T follicular helper cell (primary cell): ENCODE results near the gene KIRREL3.

Experiments
- DNase-seq: peaks from one replicate; pipeline ENCODE4 v3.0.0-alpha.2; 2020; ENCODE audit warnings: low read depth

The KIRREL3 gene

GRCh38 chr11:126438691-126439090 lies 561.9 kb downstream of the KIRREL3 start:
- no peak for DNase-seq

- no peak for DNase-seq
These were observed 562.3 kb downstream of the KIRREL3 start for GRCh38 chr11:126438272-126438671.

DNA sequence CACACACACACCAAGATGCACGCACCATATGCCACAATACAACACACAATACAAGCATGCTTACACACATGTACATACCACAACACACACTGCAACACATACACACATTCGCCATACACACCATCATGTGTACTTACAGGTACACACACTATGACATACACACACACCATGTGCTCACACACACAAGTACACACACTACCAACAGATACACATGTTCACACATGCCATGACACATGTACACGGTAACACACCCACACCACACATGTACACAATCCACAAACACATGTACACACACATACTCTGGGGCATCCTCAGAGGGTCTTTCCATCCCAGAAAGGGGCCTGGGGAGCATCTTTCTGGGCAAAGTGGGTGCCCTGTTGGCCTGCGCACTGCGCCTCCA lies 562.8 kb downstream of the KIRREL3 start:
- DNase-seq, result no peak

DNA sequence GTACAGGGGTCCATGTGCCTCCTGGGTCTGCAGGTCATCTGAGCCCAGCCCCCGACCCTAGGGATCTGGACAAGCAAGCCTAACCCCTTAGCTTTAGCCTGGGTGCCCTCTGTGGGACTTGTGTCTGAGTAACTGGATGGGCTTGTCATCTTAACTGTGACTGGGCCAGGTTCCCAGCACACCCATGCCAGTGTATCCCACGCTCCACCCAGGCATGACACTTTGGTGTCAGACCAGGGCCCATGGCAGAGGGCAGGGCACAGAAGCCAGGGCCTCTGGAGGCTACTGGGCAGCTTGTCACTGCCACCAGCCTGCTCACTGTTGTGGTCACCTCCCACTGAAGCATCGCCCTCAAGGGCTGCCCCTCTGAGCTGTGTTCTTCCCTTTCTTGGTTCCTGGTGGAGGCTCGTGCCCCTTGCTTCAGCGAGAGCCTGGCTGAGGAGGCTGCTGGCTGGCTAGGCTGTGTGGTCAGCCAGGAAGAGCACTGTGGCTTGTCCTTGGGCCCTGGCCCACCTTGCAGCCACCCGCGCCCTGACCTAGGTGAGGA lies 564.3 kb downstream of the KIRREL3 start:
- no peak for DNase-seq

DNA sequence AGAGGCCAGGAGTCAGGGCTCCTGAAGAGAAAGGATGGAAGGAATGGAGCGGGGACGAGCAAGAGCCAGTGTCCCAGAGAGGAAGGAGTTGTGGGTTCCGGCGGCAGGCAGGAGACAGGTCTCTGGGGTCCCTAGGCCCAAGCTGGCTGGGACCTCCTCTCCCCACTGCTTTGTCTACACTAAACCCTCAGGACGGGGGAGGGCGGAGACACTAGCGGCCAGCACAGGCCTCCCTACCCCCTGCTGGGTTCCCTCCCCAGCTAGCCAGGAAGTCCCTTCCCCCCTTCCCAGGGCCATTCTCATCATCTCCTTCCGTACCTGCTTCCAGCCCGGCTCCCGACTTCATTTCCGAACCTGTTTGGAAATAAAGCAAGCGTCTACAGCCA lies 565.6 kb downstream of the KIRREL3 start:
- DNase-seq, result no peak

DNA sequence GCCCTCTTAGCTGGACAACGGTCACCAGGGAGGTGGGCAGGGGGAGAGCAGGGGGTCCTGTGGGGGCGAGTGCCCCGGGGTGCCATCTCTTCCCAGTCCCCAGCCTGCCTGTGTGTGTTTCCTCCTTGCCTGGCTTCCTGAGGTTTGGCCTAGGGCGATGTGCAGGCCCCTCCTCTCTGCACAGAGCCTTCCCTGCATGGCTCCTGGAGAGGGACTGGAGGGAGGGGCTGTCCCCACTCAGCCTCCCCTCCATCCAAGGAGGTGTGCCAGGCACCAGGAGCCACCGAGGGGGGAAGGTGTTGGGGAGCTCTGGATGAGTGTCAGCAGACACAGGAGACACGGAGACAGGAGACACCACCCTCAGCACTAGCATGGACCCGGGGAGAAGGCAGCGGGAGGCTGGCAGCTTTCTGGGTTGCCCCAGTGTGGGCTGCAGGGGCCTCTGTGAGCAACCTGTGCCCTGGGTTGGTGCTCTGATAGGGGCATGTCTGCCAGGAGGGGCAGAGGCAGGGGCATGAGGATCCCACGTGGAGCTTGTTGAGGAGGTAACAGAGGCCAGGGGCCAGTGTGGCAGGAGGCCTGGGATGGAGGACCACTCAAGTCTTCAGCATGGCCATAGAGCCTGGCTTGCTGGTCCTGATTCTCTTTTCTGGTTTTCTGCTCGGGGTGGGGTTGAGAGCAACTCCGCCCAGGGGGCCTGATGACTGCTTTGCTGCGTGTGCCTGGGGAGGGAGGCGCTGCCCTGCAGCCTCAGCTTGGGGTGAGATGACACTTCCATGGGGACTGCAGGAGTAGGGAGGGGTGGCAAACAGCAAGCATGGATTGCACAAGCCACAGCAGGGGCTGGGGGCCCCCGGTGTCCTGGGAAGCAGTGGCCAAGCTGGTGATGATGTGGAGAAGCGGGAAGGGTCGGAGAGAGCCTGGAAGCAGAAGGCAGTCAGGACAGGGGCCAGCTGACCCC lies 566.3 kb downstream of the KIRREL3 start:
- no peak for DNase-seq

- no peak for DNase-seq
These were observed 567.2 kb downstream of the KIRREL3 start for GRCh38 chr11:126433244-126433846.

DNA sequence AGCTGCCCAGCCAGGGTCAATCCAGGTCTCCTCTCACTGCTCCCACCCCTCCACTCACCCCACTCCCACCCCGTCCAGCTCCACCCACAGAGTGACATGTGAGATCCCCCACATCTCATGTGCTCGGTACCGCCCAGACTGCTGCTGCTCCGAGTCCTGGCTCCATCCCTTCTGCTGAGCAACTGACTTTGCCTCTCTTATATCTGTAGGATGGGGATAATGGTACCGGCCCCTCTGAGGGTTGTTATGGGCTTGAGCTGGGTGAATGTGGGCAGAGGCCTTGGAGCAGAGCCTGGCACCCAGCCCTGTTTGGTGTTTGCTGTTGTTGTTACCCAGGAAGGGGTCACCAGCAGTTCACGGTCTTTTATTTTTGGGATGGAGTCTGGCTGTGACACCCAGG lies 568.0 kb downstream of the KIRREL3 start:
- DNase-seq, result no peak

- DNase-seq, result no peak
These were observed 568.5 kb downstream of the KIRREL3 start for GRCh38 chr11:126432065-126432461.

GRCh38 chr11:126431401-126432064 lies 569.0 kb downstream of the KIRREL3 start:
- no peak for DNase-seq

GRCh38 chr11:126430581-126431335 lies 569.8 kb downstream of the KIRREL3 start:
- DNase-seq, result no peak

GRCh38 chr11:126426820-126427749 lies 573.5 kb downstream of the KIRREL3 start:
- no peak for DNase-seq

- no peak for DNase-seq
These were observed 574.5 kb downstream of the KIRREL3 start for GRCh38 chr11:126426106-126426505.

DNA sequence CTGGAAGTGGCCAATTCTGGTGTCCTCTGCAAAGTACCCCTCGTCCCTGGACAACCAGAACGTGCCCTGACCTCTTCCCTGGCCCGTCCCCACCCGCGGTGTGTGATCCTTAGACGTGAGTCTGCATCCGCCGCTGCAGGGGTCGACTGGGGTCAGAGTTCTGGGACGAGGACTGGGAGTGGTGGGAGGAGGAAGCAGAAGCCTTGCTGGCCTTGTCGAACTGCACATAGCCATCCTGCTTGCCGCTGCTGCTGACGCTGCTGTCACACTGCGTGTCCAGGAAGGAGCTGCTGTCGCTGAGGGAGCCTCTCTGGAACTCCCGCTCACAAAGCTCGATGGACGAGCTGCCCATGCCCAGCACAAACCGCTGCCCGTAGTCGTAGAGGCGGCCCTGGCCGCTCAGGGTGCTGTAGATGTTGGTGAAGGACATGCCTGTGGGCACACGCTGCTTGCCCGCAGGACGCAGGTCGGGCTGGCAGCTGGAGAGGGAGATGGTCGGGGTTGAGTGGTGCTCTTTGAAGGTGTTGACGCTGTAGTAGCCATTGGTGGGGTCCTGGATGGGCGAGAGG lies 576.0 kb downstream of the KIRREL3 start:
- no peak for DNase-seq

DNA sequence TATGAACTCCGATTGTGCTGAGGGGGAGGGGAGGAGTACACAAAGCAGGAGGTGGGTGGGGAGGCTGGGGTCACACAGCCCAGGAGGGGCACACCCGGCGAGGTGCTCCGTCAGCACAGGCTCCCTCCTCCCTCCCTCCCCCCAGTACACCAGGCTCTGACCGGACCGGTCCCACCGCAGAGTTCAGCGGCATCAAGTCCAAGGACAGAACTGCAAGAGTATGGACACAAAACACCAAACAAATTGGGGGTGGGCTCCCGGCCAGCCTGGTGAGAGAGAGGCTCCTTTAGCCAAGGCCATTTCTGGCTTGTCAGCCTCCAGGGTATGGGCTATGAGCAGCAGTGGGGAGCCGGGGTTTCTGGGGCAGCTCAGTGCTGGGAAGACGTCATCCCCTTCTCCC lies 576.8 kb downstream of the KIRREL3 start:
- DNase-seq, result no peak

GRCh38 chr11:126423154-126423553 lies 577.4 kb downstream of the KIRREL3 start:
- DNase-seq, result no peak

DNA sequence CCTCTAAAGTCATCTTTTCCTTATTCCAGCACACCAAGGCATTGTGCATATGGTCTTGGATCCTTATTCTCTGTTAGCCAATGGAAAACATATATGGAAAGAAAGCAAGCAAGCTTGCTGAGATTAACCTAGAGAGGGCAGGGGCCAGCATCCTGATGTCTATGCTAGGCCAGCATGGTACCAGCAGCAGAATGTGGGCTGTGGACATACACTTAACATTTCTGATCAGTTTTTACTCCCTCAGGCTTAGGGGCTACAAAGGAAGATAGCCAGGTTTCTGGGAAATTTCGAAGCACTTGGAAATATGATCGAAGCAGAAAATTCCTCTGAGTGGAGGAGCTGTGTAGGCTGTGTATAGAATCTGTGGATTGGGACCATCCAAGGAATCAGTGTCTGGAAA lies 578.1 kb downstream of the KIRREL3 start:
- DNase-seq, result no peak

DNA sequence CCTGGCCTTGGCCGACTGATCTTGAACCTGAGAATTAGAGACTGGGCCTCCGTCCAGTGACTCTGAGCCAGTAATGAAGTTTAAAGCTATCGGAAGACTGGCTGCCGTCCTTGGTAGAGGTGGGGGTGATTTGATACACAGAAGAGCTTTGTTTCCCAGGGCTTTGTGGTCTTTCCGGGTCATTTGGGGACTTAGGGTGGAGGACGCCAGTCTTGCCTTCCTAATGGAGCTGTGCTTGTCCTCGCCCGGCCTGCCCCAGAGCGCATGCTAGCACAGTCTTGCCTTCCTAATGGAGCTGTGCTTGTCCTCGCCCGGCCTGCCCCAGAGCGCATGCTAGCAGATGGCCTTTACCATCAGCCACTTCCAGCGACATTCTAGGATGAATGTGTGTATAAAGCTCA lies 579.3 kb downstream of the KIRREL3 start:
- DNase-seq, result no peak

DNA sequence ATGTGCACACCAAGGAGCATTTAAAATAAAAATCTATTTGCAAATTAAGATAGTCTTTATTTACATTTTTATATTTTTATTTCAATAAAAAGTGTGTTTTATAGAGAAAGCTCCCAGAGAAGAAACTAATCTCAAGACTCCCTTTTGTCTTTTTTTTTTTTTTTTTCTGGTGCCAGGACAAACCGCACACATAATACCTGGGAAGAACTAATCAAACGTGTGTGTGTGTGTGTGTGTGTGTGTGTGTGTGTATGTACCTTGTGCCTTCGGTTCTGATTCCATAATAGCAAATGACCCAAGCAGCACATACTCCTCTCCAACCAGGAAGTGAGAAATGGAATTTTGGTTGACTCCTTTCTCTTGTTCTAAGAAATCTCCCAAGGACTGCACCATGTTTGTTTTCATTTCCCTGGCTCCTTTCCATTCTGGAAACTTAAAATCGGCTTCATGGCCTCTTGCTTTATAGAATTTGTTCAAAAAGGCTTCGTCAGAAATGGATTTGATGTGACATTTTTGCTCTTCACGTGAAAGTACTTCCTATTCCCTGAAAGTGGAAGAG lies 579.8 kb downstream of the KIRREL3 start:
- no peak for DNase-seq
